MCF 10A (cell line): ENCODE data around the gene PRKG1. TPM values are rescaled to one million over a fixed set of nuclear protein-coding genes. Genes with fewer than 3 reads are reported as not detected.

Source experiments
- BruUV-seq: library from RNA; stranded (reverse); fragments of 400-500 nt; replicated peaks from 2 replicates; lab custom pipeline; 2021; lab: Mats Ljungman, UMichigan
- CTCF ChIA-PET: fragments of 300-600 bp; sonication (Branson Sonifier 250); formaldehyde crosslinking; extraction: SDS; loops from one replicate; lab custom pipeline; 2021; ENCODE audit warnings: antibody characterized with exemption, inconsistent platforms; lab: Yijun Ruan, JAX
- POLR2A ChIA-PET: fragments of 300-600, 350-650 bp; sonication (Branson Sonifier 250); formaldehyde crosslinking; extraction: SDS; loops from one replicate; lab custom pipeline; 2020; ENCODE audit warnings: antibody characterized with exemption, inconsistent platforms; lab: Yijun Ruan, JAX
- DNase-seq: peaks from one replicate; pipeline ENCODE4 v3.0.0-alpha.2; 2018; ENCODE audit not compliant: unreplicated experiment
- H3K27ac Mint-ChIP-seq: one replicate; pipeline ENCODE4 v1.8.0; 2022; ENCODE audit warnings: mild to moderate bottlenecking, low read depth, mixed read lengths; ENCODE audit not compliant: unreplicated experiment
- H3K27me3 Mint-ChIP-seq: one replicate; pipeline ENCODE4 v1.8.0; 2022; ENCODE audit warnings: mixed read lengths; ENCODE audit not compliant: insufficient read depth, unreplicated experiment
- H3K36me3 Mint-ChIP-seq: one replicate; pipeline ENCODE4 v1.8.0; 2022; ENCODE audit warnings: mild to moderate bottlenecking, moderate library complexity, mixed read lengths; ENCODE audit not compliant: insufficient read depth, unreplicated experiment
- H3K4me1 Mint-ChIP-seq: one replicate; pipeline ENCODE4 v1.8.0; 2022; ENCODE audit warnings: mixed read lengths; ENCODE audit not compliant: insufficient read depth, unreplicated experiment
- H3K4me3 Mint-ChIP-seq: one replicate; pipeline ENCODE4 v1.8.0; 2022; ENCODE audit warnings: mild to moderate bottlenecking, moderate library complexity, mixed read lengths; ENCODE audit not compliant: unreplicated experiment
- H3K9me3 Mint-ChIP-seq: one replicate; pipeline ENCODE4 v1.8.0; 2022; ENCODE audit warnings: mixed read lengths; ENCODE audit not compliant: unreplicated experiment
- CTCF ChIP-seq: fragments of 200-600 bp; IDR thresholded peaks from one replicate; pipeline ENCODE4 v1.8.0; 2022; ENCODE audit warnings: antibody characterized with exemption, mild to moderate bottlenecking; ENCODE audit not compliant: unreplicated experiment
- intact Hi-C: fragments of 100-400 bp; cut with micrococcal nuclease; formaldehyde crosslinking; loops from 2 replicates; pipeline ENCODE4 v1.14.1; 2022
- total RNA-seq: library from RNA; stranded (reverse); gene quantifications from 2 replicates; pipeline ENCODE4 v1.2.3, GENCODE V29; 2022

PRKG1 gene
- total RNA-seq, 1 experiment from 2014 or later: 0.09 TPM

GRCh38 chr10:51699475-51700227 lies 625.4 kb downstream of the PRKG1 start, which contains the start of gene CSTF2T:
TSS of gene CSTF2T (minus strand) at chr10:51699595. CDS start at chr10:51699549, 46 bp downstream.
- ChIA-PET POLR2A (interaction anchor here (0.9 to 1.4 kb wide), 3 partner anchors 8 to 68 kb away, joined by 3 read pairs; no protein-coding TSS in a partner anchor), CTCF (interaction anchor here (0.6 to 2.2 kb wide), 4 partner anchors 17 to 1045 kb away, joined by 3 to 10 read pairs (median 3); no protein-coding TSS in a partner anchor)
- no TSS peak for BruUV-seq
- DNase-seq: peak; percentile 93
- Mint-ChIP-seq H3K9me3 (no peaks in the 10 kb centered on the region), H3K27me3 (no peaks in the 10 kb centered on the region), H3K36me3 (peaks cover 42% of the 10 kb centered on the region), H3K4me1 (peaks cover 16% of the 10 kb centered on the region), H3K4me3 (peak within 1 kb of the TSS; percentile 99), H3K27ac (peak within 1 kb of the TSS; percentile 100)
- TF ChIP-seq CTCF: no peak
- intact Hi-C loops: no loop called here

GRCh38 chr10:51700228-51700817 lies 626.0 kb downstream of the PRKG1 start:
- DNase-seq: peak; percentile 61
- Mint-ChIP-seq H3K9me3 (no peaks in the 10 kb centered on the region), H3K36me3 (peaks cover 36% of the 10 kb centered on the region), H3K27ac (peak overlapping the region; percentile 100), H3K4me3 (peak overlapping the region; percentile 99), H3K27me3 (no peaks in the 10 kb centered on the region), H3K4me1 (peaks cover 16% of the 10 kb centered on the region)
- intact Hi-C loops: no loop called here
- BruUV-seq: TSS peak; percentile 99
- TF ChIP-seq CTCF: no peak
- POLR2A ChIA-PET: interaction anchor here (0.9 to 1.4 kb wide), 2 partner anchors 9 to 67 kb away, joined by 3 read pairs; no protein-coding TSS in a partner anchor
- CTCF ChIA-PET: interaction anchor here (0.6 to 2.2 kb wide), 3 partner anchors 18 to 1044 kb away, joined by 3 to 10 read pairs (median 3); no protein-coding TSS in a partner anchor

GRCh38 chr10:51705774-51706173 lies 631.5 kb downstream of the PRKG1 start:
- Mint-ChIP-seq H3K27me3 (no peaks in the 10 kb centered on the region), H3K27ac (peak overlapping the region; percentile 16), H3K4me1 (no peaks in the 10 kb centered on the region), H3K36me3 (no peaks in the 10 kb centered on the region), H3K4me3 (no peak overlapping the region), H3K9me3 (no peaks in the 10 kb centered on the region)
- TF ChIP-seq CTCF: no peak
- DNase-seq: no peak
- POLR2A ChIA-PET: interaction anchor here (1.2 to 1.5 kb wide), 2 partner anchors 9 to 11 kb away, joined by 3 to 5 read pairs; no protein-coding TSS in a partner anchor
- CTCF ChIA-PET: no interaction called here
- BruUV-seq: no TSS peak
- intact Hi-C loops: no loop called here

- intact Hi-C loops: no loop called here
- H3K36me3 Mint-ChIP-seq: no peaks in the 10 kb centered on the region
- DNase-seq: peak; percentile 17
- TF ChIP-seq CTCF: no peak
- peak overlapping the region; percentile 16 for H3K27ac Mint-ChIP-seq
- BruUV-seq: no TSS peak
- H3K4me3 Mint-ChIP-seq: no peak overlapping the region
- POLR2A ChIA-PET: interaction anchor here (1.2 to 1.5 kb wide), 2 partner anchors 9 to 12 kb away, joined by 3 to 5 read pairs; no protein-coding TSS in a partner anchor
- no peaks in the 10 kb centered on the region for H3K27me3 Mint-ChIP-seq
- no peaks in the 10 kb centered on the region for H3K9me3 Mint-ChIP-seq
- H3K4me1 Mint-ChIP-seq: no peaks in the 10 kb centered on the region
- CTCF ChIA-PET: no interaction called here
Observed at GRCh38 chr10:51706225-51706624, 631.9 kb downstream of the PRKG1 start.
